HG03280 (cell line): ENCODE measurements around the gene AP2A2.
"Not testable (repeated sequence)": the region's sequence is repeated elsewhere in the genome, so short reads cannot be mapped to it uniquely, and the experiment has no call there.

Experiments
- ATAC-seq: cut with Tn5 transposase; IDR thresholded peaks from one replicate; pipeline ENCODE4 v1.9.1; 2021; ENCODE audit warnings: mild to moderate bottlenecking, moderate library complexity; ENCODE audit not compliant: unreplicated experiment

Gene AP2A2

DNA sequence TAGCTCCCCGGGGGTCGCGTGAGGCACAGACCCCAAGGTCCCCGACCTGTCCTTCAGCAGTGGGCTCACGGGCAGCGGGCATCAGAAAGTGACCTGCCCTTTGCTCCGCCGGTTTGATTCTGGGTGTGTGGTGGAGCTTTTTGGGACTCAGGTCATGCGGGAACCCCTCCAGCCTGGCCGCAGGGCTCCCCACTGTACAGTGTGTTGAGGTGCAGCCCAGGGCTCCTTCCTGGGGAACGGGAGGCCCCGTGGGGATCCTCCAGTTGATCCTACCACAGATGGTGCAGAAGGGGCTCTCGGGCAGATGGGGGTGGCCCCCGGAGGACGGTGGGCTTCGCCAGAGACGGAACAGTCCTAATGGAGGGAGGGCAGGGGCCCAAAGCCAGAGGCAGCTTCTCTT lies 86.6 kb downstream of the AP2A2 start:
- no peak for ATAC-seq

DNA sequence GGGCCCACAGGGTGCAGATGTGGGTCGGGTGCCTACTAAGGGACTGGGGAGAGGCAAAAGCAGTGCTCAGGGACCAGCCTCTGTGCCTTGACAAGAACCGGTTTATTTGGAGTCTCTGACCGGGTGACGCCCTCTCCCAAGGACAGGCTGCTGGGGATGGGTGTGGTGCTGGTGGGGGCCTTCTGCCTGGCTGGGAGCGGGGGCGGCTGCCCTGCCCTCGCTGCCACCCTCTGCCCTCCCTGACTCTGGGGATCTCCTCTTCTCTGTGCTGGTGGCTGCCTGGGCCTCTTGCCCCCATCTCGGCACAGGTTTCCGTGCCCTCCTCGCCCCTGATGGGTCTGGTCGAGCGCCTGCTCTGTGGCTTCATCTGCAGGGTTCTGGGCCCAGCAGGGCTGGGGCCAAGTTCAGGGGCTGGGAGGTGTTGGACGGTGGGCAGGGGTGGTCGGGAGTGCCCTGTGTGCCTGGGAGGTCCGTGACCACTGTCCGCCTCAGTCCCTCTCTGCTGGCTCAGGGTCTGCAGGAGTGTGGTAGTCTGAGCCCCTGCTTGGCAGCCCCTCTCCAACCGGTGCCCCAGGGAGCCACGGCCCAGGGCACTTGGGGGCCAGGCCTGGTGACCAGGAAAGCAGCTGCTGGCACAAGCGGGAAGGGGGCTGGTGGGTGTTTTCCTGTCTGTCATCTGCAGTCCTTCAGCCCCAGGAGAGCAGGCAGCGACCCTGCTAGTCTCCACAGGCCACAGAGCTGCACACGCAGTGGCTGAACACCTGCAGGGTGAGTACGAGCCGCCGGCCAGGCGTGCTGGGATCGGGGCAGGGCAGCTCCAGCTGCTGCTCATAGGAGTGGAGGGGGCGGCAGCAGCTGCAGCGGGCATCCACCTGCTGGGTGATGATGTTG lies 87.3 kb downstream of the AP2A2 start:
- no peak for ATAC-seq

DNA sequence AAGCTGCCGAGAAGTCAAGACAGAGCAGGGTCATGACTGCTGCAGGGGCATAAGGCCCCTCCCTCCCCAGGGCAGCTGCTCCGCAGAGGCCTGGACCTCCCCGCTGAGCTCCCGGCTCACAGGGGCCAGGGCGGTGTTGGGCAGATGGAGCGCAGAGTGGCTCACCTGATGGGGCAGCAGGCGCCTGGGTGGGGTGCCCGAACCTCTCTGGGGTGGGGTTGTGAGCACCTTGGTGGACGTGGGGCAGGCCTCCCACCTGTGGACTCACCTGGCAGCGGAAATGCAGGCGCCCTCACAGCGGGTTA lies 87.9 kb downstream of the AP2A2 start:
- no peak for ATAC-seq

DNA sequence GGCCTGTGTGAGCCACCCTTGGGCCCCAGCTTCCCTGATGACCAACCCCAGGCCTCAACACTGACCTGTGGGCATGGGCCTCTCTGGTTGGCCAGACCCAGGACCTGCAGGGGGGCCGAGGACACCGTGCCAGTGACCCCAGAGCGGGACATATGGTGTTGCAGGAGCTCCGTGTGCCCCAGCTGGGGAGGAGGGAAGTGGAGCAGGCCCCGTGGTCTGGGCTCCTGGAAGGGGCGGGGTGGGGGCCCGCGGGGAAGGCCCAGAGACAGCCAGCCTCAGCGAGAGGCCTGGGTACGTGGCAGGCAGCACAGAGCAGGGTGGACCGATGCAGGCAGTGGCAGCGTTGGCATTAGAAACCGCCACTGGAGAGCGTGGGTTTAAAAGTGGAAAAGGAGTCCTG lies 88.6 kb downstream of the AP2A2 start:
- ATAC-seq, result no peak

DNA sequence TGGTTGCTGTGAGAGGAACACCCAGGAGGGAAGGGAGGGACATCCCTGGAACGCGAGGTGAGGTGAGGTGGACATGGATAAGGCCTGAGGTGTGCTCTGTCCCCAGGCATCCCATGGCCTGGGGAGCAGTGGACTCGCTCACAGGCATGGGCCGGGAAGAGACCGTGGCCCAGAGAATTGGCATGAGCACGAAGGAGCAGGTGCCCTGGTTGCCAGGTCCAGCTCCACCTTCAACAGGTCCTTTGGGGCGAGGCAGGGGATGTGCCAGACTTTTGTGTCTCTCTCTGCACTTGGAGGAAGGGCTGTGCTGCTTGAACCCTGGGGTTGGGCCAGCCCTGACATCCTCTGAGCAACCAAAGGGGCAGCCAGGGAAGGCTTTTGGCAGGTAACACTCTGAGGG lies 89.4 kb downstream of the AP2A2 start:
- no peak for ATAC-seq

DNA sequence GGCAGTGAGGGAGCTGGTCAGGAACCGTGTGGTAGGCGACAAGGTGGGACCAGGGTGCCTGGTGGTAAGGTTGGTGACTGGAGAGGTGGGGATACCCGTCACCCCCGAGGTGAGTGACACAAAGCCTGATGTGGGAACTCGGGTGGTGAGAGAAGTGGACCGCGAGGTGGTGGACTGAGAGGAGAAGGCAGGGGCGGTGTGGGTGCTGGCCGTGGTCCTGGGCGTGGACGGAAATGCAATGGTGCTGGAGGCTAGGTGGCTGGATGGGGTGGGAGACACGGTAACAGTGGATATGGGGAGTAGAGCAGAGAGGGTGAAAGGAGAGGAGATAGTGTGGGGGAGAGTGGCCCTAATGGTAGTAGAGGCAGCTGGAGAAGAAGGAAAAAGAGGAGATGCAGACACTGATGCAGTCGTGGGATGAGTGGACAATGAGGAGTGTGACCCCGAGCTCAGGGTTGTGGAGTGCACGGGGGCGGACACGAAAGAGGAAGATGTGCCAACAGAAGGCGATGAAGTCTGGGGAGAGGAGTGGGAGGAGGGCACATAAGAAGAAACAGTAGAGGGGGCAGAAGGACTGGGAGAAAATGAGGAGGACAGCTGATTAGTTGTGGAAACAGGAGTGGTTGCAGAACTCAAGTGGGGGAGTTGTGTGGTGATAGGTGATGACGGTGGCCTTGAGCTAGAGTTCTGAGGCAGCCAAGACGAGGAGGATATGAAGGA lies 90.3 kb downstream of the AP2A2 start:
- no peak for ATAC-seq

DNA sequence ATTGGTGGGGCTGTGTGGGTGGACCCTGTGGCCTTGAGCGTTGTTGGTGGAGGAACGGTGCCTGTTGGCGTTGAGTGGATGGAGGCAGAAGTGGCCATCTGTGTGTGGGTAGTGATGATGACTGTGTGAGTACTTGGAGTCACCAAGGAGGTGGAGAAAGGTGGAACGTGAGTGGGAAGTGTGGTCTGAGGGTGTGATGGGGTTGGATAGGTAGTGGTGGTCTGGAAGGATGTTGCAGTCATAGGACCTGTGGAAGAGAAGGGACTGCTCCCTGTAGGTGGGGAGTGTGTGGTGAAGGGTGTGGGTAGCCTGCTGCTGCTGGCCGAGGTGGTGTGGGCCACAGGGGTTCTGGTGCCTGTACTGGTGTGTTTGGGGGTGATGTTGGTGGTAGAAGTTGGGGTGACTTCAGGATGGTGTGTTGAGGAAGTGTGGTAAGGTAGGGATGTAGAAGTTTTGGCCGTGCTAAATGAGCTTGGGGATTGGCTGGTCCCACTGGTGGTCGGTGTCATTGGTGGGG lies 91.0 kb downstream of the AP2A2 start:
- not testable (repeated sequence) for ATAC-seq

DNA sequence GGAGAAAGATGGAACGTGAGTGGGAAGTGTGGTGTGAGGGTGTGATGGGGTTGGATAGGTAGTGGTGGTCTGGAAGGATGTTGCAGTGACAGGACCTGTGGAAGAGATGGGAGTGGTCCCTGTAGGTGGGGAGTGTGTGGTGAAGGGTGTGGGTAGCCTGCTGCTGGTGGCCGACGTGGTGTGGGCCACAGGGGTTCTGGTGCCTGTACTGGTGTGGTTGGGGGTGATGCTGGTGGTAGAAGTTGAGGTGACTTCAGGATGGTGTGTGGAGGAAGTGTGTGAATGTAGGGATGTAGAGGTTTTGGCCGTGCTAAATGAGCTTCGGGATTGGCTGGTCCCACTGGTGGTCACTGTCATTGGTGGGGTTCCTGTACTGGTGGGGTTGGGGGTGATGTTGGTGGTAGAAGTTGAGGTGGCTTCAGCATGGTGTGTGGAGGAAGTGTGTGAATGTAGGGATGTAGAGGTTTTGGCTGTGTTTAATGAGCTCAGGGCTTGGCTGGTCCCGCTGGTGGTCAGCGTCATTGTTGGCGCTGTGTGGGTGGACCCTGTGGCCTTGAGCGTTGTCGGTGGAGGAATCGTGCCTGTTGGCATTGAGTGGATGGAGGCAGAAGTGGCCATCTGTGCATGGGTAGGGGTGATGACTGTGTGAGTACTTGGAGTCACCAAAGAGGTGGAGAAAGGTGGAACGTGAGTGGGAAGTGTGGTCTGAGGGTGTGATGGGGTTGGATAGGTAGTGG lies 91.8 kb downstream of the AP2A2 start:
- ATAC-seq, result no peak

DNA sequence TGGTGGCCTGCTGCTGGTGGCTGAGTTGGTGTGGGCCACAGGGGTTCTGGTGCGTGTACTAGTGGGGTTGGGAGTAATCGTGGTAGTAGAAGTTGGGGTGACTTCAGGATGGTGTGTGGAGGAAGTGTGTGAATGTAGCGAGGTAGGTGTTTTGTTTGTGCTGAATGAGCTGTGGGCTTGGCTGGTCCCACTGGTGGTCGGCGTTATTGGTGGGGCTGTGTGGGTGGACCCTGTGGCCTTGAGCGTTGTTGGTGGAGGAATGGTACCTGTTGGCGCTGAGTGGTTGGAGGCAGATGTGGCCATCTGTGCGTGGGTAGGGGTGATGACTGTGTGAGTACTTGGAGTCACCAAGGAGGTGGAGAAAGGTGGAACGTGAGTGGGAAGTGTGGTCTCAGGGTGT lies 92.4 kb downstream of the AP2A2 start:
- no peak for ATAC-seq

DNA sequence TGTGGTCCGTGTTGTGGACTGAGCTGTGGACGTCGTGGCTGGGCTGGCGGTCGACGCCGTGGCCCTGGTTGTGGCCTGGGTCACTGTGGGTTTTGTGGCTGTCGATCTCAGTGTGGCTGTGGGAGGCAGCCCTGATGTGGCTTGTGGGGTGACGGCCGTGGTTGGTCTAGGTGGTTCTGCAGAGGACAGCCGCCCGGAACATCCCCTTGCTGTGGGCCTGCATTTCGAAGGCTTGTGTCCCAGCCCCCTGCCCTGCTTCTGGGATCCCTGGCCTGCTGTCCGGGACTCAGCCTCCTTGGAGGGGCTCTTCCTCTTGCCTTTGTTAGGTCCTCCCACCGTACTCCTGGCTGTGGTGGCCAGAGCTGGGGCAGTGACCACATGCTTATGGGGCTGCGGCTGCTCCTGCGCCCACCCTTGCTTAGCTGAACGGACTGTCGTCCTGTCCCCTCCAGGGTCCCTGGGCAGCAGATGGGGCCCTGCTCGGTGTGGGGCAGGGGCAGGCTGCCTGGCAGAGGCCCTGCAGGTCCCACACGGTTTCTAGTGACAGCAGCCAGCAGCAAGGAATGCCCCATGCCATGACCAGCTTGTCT lies 93.7 kb downstream of the AP2A2 start:
- ATAC-seq, result no peak

DNA sequence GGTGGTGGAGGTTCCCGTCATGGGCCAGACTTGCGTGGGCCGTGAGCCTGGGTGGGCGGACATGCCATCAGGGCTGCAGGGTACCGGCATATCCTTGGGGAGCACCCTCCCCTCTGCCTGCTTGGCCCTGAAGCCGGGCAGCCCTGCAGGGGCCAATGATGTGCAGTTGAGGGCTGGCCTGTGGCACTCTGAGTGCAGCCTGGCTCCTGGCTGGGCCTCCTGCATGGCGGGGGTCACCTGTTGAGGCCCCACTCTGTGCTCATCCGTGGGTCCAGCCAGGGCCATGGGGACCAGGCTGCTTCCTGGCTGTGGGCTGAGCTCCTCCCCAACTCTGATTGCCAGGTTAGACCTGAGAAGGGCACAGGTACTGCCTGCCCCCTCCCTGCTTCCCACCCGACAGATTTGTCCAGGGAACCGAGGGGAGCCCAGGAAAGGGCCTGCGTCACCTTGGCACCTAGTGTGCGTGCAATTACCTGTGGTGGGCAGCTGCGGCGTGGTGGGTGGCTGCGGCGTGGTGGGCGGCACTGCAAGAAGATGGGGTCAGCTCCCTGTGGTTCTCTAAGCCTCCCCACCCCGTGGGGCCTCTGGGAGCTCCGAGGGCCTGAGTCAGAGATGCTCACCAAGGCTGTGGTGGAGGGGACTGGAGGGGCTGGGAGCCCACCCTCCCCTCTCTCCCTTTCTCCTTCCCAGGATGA lies 94.7 kb downstream of the AP2A2 start:
- ATAC-seq, result no peak

DNA sequence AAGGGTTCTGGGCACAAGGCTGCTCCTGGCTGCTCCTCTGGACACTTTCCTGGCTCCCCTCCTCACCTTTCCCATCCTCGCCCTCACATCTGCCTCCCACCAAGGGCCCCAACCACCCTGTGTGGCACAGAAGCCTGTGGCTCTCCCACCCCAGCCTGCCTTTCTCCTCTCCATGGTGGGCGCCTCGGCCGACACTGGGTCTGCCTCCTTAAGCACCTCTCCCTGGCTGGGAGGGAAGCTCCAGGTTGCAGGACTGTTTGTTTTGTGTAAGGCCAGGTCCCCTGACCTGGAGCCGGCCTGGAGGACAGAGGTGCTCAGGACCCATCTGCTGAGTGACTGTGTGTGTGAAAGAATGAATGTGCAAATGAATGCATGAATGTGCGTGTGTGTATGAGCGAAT lies 96.7 kb downstream of the AP2A2 start:
- ATAC-seq, result no peak

DNA sequence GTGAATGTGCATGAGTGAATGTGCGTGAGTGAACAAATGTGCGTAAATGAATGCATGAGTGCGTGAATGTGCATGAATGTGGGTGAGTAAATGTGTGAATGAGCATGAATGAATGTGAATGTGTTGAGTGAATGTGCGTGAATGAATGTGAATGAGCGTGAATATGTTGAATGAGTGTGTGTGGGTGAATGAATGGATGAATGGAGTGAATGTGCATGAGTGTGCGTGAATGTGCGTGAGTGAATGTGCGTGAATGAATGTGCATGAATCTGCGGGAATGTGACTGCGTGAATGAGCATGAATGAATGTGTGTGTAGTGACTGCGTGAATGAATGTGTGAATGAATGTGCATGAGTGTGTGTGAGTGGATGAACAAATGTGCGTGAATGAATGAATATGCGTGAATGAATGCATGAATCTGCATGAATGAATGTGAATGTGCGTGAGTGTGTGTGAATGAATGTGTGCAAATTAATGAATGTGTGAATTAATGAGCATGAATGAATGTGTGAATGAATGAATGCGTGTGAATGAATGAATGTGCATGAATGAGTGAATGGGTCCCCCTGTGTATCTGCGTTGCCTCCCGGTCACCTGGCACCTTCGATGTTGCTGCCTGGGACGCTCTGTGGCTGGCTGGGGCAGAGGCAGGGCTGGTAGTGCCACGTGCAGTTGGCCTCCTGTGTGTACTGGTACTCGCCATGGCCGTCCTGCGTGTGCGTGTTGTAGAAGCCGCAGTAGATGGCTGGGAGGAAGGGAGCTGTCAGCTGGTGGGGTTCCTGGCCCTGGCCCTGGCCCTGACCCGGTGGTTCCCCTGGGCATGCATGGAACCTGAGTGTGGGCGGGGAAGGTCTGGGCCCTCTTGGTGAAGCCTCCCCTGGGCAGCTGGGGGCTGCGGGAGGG lies 97.5 kb downstream of the AP2A2 start:
- no peak for ATAC-seq

DNA sequence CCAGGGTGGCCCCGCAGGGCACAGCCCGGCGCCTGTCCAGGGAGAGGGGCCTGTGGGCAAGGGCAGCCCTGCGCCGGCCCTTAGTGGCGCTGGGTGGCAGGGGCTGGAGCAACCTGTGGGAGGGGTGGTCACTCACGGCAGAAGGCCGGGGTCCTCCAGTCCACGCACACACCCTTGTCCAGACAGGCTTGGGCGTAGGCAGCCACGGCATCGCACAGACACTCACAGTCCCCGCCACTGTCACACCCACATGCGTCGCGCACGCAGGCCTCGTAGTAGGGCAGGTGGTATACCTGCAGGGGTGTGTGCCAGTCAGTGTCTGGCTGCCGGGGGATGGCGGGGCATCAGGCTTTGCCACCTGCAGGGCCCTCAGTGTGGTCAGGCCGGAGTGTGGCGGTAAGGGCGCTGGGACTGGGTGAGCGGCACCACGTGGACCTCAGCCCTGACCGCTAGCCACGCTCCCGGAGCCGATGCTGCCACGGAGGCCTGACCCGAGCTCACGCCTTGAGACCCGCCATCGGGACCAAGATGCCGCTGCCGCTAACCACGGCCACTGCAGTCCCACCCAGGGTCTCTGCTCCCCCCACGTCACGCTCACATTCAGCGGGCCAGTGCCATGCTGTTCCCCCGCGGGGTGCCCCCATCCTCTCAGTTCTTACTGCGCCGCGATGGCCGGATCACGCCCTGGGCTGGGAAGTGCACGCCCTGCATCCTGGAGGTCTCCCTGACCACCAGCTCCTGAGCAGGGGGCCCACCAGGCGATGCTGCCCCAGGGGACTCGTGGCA lies 98.3 kb downstream of the AP2A2 start:
- ATAC-seq, result no peak

DNA sequence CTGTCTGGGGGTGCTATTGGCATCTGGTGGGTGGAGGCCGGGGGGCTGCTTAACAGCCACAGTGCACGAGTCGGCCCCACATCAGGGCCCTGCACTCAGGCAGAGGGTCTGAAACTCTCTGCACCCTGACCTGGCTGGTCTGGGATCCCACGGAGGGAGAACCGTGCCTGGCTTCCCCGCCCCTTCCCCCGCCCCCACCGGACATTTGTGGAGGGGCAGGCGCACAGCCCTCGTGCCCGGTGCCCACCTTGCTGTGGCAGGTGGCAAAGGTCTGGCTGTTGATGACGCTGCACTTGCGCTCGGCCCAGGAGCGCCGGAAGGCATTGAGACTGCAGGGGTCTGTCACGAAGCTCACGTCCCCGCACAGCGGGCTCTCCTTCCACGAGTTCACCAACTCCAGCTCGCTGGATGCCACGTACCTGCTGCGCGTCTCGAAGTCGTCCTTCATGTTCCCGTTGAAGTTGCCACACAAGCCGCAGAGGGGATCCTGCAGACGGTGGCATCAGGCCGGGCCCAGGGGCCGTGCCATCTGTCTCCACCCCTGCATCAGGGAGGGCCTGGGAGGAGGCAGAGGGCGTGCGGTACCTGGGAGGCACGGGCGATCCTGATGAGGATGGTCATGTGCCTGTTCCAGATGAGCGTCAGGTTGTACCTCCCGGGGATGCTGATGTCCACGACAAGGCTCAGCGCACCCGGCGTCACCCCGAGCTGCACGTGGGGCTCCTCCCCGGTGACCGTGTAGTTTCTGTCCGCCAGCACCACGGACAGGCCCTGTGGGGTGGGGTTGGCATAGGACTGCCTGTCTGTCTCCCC lies 99.1 kb downstream of the AP2A2 start:
- no peak for ATAC-seq

DNA sequence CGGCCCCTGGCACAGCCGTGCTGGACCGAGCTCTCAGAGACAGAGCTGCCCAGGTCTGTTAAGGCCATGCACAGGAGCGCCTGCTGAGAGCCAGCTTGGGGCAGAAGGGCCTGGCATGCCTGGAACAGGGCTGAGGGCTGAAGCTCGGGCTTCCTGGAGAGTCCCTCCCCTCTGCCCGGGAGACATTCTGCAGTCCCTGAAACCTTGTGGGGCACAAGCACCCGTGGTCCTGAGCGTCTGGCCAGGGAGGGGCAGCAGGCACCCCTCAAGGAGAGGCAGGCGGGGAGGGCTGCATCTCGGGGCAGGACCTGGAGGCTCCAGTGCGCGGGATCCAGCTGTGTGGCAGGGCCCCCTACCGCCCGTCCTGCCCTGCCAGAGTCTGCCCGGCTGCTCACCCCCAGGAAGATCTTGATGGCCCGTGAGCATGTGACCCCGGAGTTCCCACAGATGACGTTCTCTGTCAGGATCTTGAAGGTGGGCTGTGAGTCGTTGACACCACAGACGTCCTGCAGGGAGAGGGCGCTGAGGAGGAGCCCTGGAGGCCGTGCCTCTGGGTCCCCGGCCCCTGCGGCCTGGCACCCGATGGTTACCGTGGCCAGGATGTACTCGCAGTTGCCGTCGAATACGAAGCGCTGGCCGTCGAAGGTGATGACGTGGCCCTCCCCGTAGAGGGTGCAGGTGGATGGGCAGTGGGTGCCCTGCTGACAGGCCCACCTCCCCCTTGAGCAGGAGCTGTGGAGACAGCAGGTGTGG lies 99.9 kb downstream of the AP2A2 start:
- ATAC-seq, result no peak

DNA sequence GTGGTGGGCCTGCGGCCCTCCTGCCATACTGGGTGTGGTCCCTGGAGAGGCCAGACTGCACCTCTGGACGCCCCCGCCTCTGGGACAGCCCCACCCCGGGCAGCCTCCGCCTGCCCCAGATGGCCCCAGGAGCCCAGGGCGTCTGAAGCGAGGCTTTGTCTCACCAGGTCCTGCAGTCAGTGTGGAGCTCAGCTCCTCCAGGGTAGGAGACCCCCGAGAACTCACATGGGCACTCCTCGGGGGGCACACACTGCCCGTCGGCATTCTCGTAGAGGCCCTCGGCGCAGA lies 100.4 kb downstream of the AP2A2 start:
- ATAC-seq, result no peak
